HepG2 (cell line): ENCODE measurements around the gene NCS1.

Experiments
- MIXL1 ChIP-seq: IDR thresholded peaks from 2 replicates; pipeline ENCODE4 v1.6.1; 2016
- MLLT10 ChIP-seq: sonication (generic); formaldehyde crosslinking; IDR thresholded peaks from 2 replicates; pipeline ENCODE4 v1.4.0; 2020; ENCODE audit warnings: missing genetic modification reagents
- PCBP2 ChIP-seq: fragments of 200-400 bp; formaldehyde crosslinking; optimal IDR thresholded peaks from 2 replicates; pipeline ENCODE3; 2018; ENCODE audit warnings: low read length, low read depth; ENCODE audit not compliant: poor library complexity, severe bottlenecking
- PTBP1 ChIP-seq: fragments of 200-400 bp; formaldehyde crosslinking; IDR thresholded peaks from 2 replicates; pipeline ENCODE4 v1.6.1; 2018; ENCODE audit warnings: low read length, low read depth; ENCODE audit not compliant: poor library complexity, severe bottlenecking
- SRSF4 ChIP-seq: fragments of 200-400 bp; formaldehyde crosslinking; IDR thresholded peaks from one replicate; pipeline ENCODE4 v1.6.1; 2018; ENCODE audit warnings: mild to moderate bottlenecking, low read depth, low read length, moderate library complexity; ENCODE audit not compliant: poor library complexity, severe bottlenecking
- ZKSCAN1 ChIP-seq: fragments of 150-350 bp; IDR thresholded peaks from 2 replicates; pipeline ENCODE4 v1.6.1; 2014; ENCODE audit warnings: low read length

GRCh38 chr9:130212543-130213297 lies 40.5 kb downstream of the NCS1 start:
- TF ChIP-seq PTBP1 (no peak), PCBP2 (no peak), MIXL1 (CRISPR knock-in tag) (no peak), ZKSCAN1 (no peak), MLLT10 (no peak), SRSF4 (no peak)
